Islet precursor cell (in vitro differentiated cells): ENCODE results near the gene CLASRP.

Experiments used
- DNase-seq: peaks from one replicate; pipeline ENCODE4 v3.0.0-alpha.2; 2018

The CLASRP gene

GRCh38 chr19:45087531-45087930 is 48.7 kb downstream of the CLASRP start:
- DNase-seq = no peak

GRCh38 chr19:45090034-45090433 is 51.2 kb downstream of the CLASRP start:
- DNase-seq = peak; percentile 92

- no peak for DNase-seq
Observed at GRCh38 chr19:45090606-45091005, 51.8 kb downstream of the CLASRP start.

DNA sequence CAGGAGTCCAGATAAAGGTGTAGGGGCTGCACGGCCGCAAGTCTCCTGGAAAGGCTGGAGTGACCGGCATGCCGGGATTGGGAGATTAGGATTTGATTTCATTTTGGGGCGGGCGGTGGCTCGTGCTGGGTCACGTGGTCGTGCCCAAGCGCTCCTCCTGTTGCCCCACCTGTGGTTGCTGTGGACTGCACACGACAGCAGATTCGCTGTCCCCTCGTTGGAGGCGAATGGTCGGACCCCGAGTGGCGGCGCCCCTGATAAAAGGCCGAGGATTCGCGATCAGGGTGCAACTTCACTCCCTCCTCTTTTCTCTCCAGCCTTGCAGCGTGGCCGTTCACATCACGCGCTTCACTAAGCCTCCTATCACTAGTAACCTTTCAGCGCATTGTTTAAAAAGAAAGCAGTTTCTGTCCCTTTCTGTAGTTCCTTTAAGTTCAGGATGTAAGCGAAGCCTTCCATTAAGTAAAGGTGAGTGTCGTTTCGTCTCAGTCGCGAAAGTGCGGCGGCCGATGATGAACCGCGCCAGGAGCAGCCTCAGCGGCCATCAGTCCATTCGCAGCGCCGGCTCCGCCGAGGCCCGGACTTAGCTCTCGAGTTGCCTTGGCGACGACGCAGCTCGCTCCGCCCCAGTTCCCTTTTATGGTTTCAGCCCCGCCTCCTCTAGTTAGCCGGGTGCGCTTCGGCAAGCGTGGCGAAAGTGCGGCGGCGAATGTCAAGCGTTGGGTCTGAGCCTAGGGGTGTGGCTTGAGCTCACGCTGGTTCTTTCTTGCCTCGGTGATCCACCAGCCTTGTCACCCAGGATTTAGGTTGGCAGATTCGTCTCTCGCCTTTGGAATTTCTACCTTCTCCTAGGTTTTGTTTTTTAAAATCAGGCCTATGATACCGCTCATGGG is 52.4 kb downstream of the CLASRP start:
- DNase-seq = peak; percentile 99

GRCh38 chr19:45092747-45093678 is 54.2 kb downstream of the CLASRP start, which contains the start of gene PPP1R37:
TSS of gene PPP1R37 (plus strand) at chr19:45093179. CDS start at chr19:45093326, 147 bp downstream.
- DNase-seq = peak; percentile 96

DNA sequence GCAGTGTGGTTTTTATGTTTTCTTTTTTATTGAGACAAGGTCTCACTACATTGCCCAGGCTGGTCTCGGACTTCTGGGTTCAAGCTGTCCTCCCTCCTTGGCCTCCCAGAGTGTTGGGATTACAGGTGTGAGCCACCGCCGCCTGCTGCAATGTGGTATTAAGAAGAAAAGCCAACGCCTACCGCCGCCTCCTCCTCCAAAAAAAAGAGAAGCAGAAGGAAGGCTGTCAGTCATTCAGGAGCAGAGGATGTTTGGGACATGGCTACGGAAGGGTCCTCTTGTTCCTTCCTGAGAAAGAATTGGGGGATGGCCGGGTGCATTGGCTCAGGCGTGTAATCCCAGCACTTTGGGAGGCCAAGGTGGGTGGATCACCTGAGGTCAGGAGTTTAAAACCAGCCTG is 55.3 kb downstream of the CLASRP start:
- DNase-seq = no peak

DNA sequence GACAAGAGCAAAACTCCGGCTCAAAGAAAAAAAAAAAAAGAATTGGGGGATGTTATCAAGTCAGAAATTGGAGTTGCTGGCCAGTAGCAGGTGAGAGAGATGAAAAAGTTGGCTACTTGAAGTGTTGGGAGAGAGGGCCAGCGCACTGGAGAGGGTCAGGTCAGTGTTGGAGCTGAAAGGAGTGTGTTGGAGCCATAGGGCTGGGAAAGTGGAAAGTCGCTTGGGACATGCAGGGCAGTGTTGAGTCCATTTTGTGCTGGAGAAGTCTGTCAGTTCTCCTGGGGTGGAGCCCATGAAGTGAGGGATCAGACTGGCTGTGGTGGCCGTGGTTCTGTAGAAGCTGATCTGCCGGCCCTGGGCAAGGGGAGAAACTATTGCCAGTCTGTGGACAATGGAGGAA is 55.9 kb downstream of the CLASRP start:
- DNase-seq = no peak

DNA sequence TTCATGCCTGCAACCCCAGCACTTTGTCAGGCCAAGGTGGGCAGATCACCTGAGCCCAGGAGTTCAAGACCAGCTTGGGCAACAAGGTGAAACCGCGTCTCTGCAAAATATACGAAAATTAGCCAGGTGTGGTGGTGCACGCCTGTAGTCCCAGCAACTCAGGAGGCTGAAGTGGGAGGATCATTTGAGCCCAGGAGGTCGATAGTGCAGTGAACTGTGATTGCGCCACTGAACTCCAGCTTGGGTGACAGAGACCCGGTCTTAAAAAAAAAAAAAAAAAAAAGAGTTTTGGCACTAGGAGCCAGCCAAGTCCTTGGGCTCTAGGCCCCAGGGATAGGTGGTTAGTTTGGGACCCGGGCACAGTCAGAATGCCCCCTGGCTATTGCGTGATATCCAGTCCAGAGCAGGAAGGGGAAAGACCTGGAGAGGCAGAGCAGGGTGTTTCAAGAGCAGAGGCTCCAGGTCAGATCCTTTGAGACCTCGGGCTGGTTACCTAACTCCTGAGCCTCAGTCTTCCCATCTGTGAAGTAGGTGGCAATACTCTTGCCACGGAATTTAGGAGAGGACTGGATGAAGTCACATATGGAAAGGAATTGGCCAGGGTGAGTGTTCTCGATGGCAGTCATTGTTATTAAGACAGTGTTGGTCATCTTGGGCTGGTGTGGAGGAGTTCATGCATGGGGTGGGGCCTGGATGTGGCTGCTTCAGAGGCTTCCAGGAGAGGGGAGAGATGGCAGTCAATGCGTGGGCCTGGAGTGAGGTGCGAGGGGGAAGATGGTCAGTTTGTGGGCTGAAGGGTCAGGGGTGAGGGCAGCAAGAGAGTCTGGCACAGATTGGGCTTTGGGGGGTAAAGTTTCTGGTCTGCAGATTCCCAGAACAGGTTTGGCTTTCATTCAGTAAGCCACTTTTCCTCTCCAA is 56.9 kb downstream of the CLASRP start:
- no peak for DNase-seq

DNA sequence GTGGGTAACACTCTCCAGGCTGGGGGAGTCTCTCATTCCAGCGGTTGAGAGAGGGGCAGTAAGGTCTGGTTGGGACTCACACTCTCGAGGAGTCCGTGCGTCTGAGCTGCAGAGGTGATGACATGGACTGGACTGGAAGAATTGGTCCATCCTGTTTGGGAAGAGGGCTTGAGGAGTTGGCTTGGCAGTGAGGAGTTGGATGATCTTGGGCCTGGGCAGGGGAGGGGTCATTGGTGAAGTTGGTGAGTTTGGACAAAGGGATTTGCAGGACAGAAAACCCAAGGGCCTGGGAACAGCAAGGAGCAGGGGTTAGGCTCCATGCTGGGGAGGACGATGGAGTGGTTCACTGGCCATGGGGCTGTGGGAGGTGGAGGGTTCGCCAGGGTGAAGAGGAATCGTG is 57.9 kb downstream of the CLASRP start:
- DNase-seq = no peak

- DNase-seq = no peak
Observed at GRCh38 chr19:45097450-45097775, 58.6 kb downstream of the CLASRP start.

DNA sequence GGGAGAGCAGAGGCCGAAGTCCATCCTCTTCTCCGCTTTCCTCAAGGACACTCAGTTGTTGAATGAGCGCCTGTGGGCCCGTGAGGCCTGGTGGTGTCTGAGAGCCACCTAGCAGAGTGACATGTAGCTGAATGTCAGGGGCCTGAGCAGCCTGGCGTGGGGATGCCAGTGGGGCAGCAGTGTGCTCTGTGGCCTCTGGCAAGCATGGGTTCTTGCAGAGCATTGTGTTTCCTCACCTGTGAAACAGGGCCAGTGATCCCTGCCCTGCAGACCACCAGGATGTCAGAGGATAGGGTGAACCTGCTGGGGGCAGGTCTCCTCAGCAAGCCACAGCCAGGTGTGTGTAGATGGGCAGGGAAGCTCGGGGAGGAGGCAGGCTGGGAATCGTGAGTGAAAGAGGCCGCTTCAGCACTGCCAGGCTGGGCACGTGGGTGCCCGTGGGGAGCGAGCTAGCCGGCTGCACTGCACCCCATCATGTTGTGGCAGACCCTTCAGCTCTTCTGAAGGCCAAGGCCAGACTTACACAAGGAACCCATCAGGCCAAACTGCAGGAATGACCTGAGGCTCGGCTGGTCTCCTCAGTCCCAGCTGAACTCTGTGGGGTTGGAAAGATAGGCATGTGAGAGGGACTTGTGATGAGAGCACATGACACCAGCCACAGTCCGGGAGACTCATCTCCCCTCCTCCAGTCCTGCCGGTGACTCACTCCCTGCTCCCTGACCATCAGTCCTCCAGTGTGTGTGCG is 59.1 kb downstream of the CLASRP start:
- DNase-seq = peak; percentile 96

GRCh38 chr19:45098521-45099466 is 59.9 kb downstream of the CLASRP start:
- DNase-seq = no peak

GRCh38 chr19:45099467-45100191 is 60.8 kb downstream of the CLASRP start:
- DNase-seq = peak; percentile 70

GRCh38 chr19:45100201-45100600 is 61.4 kb downstream of the CLASRP start:
- no peak for DNase-seq

- DNase-seq = no peak
Observed at GRCh38 chr19:45100846-45101252, 62.0 kb downstream of the CLASRP start.

DNA sequence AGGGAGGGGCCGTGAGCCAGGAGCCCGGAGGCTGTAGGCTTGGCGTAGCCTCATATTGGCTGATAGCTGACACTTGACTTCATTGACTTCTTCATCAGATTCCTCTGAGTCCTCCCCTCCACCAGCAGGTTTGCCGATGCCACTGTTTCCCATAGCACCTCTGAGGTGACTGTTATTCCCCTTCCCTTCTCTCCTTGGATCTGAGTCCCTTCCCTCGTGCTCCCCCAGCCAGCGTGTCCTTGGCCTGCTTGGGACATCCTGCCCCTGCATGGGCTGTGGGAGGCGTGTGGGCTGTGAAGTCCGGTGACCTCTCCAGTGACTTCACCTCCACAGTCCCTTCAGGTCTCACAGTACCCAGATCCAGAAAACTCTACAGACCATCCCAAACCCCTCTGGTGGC is 63.0 kb downstream of the CLASRP start:
- no peak for DNase-seq

GRCh38 chr19:45102481-45102880 is 63.6 kb downstream of the CLASRP start:
- DNase-seq = no peak

DNA sequence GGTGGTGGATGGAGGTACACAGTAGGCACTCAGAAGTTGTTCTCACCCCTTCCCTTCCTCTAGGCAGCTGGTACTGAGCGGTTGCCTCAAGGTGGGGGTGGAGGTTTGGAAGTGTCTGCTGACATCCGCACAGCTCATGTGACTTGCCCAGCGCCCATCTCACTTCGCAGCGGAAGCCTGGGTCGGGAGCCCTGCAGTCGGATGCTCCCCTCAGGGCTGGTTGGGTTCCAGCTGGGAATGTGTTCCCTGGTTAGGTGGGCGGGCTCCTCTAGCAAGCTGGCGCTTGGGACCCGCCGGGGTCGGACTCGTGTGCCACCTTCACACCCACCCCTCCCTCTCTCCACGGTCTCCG is 64.3 kb downstream of the CLASRP start:
- DNase-seq = no peak

DNA sequence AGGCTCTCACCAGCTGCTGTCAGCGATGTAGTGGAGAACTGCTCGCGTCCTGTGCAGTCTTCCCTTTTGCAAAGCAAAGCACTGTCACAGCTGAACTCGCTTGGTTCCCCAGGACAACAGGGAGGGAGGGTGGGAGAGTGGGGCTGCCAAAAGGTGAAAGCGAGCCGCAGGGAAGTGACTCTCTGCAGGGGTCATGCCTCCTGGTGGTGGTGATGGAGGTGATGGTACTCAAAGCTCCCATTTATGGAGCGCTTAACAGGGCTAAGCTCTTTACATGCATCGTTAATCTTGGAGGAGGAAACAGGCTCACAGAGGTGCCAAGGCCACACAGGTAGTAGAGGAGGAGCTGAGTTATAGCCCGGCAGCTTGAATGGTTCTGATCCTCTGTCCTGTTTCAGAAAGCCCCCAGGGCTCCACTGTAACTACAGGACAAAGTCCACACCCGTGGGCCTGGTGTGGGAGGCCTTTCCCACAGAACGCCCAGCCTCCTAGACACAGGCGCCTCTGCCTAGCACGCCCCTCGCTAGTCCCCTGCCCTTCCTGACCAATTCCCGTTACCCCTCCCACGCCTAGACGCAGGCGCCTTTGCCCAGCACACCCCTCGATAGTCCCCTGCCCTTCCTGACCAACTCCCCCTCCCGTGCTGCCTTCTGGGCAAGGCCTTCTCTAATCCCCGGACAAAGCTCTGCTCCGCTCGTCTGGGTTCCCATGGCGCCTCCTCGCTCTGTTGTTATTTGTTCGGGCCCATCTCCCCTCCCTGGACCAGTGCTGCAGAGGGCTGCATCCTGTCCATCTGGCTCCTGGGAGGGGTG is 64.9 kb downstream of the CLASRP start:
- DNase-seq = no peak
